TTC549 (cell line): ENCODE measurements around the gene HOXA5.

ENCODE experiments used
- FAIRE-seq: peaks from 2 replicates; lab custom pipeline; 2012; peaks lifted over from hg19 to GRCh38; lab: Jason Lieb, UNC

Gene HOXA5

DNA sequence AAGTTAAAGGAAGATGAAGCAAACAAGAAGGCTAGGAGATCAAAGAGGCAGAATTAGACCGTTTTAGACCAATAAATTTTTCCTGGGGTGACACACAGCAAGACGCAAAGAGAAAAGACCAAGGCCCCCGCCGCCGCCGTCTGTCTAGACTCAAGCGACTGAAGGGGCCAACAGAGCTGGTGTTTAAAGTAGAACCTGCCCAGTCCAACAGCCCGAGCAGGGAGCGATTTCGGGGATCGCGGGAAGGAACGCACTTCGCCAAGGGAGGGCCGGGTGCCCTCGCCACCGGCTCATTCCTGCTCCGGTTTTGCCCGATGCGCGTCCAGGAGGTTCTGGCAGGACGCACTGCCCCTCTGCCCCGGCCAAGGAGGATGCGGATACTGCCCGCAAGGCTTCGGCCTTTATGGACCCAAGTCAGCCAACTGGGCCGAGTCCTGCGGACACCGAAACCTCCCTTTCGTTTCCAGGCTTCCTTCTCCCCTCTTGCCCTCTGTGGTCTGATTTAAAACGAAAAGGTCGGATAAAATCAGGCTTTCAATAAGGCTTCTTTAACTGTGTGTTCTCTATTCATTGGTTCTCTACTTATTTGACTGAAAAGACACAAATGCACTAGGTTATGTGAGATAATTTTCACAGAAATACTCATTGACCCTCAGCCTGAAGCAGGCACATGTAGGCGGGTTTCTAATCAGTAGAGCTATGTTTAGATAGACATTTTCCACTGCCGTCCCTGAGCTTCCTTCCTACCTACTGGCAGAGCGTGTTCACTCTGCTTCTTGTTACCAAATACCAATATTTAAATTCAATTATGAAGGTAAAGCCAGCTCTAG is 15.2 kb upstream of the HOXA5 start:
- no peak for FAIRE-seq

DNA sequence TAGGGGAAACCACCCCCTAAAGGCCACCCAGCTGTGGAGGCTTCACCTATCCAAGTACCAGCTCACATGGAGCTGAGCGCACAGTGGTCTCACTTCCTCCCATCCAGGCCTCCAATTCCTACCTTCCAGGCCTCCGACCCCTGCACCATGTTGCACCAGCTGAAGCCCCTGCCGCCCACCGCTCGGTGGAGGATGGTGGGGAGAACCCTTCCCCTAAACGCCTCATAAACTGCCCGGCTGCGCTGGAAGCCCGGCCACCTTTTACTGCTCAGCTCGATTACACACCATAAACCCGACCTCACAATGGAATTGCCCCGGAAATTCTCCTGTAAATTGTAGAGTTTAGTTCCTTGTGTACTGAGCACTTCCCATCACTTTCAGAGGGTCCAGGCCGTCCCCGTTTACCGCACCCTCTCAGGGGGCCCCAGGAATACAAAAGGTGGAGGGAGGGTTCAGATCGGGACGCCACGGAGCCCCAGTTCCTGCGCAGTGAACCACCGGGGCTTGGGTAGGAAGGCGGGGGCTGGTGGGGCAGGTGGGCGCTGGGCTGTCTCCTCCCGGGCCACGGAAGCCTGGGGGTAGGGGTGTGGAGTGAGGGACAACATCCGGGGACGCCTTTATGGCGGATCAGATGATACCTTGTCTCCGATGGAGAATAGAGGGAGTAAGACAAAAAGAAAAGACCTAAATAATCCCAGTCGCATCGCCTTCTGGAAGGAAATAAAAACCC is 14.4 kb upstream of the HOXA5 start:
- FAIRE-seq: no peak

DNA sequence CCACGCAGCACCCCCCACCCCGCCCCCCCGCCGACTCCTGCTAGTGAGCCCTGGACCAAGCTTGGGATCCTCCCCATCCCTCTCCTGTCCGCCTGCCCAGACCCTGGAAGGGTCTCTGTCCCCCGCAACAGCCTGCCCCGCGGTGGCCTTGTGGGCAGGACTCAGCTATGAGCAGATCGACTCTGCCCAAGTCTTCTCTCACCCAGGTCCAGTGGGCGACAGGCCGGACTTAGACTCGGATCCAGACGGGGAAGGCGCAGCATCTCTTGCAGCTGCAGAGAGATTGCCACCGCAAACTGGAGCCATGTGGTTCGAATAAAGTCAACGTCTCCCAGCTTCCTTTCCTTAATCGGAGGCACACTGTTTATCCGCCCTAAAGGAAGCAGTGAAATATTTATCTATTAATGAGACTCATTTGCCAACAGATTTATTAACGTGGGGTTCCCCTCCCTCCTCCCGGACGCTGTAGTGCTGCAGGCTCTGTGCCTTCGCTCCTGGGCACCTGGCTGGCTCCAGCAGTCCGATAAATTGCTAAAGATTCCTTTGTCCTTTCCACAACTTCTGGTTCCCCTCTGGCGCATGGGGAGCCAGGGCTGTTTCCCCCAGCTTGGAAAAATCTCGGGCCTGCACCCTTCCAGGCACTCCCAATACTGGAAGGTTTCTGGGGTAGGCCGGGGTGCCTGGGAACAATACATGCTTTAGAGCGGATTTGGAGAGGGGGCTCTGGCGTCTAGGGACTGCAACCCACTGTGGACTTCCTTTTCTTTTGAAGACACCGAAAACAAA is 13.6 kb upstream of the HOXA5 start:
- no peak for FAIRE-seq

DNA sequence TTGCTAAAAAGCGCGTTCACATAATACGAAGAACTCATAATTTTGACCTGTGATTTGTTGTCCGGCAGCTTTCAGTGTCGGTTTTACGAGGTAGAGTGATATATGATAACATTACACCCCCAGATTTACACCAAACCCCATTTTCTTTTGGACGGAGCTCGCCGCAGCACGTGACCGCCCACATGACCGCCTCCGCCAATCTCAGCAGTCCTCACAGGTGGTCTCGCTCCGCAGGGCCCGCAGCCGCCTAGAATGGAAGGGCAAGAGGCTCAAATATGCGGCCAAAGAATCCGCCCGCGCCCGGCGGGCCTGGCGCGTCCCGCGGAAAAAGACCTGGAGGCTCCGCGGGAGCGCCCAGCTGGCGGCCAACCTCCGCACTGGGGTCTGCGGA is 13.0 kb upstream of the HOXA5 start, which contains the start of gene HOXA7:
Gene HOXA7, minus strand, starts transcription at position 168 of the 391 bp plus-strand sequence. Its CDS starts 130 bp downstream, at position 38.
- FAIRE-seq: no peak

DNA sequence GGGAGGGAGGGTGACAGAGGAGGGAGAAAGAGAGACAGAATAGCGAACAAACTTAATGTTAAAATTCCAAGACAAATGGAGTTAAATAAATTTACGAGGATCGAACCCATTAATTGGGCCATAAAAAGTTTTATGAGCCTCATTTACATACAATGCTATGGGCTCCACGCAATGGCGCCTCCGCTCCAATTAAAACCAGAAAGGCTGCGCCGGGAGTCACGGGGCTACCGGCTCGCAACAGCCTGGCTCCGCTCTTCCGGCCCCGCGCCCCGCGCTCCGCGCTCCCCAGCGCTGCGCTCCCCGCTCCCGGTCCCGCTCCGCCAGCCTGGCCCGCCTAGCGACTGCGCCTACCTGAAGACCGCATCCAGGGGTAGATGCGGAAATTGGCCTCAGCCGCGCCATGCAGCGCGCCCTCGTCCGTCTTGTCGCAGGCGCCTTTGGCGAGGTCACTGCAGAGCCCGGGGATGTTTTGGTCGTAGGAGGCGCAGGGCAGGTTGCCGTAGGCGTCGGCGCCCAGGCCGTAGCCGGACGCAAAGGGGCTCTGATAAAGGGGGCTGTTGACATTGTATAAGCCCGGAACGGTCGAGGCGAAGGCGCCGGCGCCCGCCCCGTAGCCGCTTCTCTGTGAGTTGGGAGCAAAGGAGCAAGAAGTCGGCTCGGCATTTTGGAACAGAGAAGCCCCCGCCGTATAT is 12.5 kb upstream of the HOXA5 start:
- FAIRE-seq: no peak

DNA sequence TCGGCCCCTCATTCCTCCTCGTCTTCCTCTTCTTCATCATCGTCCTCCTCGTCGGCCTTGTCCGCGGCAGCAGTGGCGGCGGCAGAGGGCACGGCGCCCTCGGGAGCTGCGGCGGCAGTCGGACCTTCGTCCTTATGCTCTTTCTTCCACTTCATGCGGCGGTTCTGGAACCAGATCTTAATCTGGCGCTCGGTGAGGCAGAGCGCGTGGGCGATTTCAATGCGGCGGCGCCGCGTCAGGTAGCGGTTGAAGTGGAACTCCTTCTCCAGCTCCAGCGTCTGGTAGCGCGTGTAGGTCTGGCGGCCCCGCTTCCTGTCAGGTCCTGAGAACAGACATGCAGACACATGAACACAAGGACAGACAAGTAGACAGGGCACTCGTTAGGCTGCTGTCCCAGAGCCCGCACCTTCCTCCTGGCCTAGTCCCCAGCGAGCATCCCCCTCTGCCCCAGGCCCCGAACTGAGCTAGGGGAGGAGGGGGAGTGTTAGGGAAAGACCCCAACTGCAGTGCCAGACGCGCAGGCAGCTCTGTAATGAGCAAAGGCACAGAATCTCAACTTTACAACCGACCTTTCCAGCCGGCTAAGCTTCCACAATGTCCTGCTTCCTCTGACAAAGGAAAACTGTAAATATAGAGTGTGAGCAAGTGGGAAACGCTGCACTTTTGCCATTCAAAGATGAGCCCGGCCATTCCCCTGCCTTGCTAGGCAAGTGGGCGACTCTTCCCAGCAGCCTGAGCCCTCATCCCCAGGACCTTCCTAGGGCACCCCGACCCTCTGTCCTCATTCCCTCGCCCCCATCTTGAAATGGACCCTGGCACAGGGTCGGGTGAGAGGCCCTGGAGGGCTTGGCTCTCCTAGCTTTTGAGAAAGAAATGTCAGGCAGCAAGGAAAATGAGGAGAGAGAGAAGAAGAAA is 11.7 kb upstream of the HOXA5 start:
- no peak for FAIRE-seq

DNA sequence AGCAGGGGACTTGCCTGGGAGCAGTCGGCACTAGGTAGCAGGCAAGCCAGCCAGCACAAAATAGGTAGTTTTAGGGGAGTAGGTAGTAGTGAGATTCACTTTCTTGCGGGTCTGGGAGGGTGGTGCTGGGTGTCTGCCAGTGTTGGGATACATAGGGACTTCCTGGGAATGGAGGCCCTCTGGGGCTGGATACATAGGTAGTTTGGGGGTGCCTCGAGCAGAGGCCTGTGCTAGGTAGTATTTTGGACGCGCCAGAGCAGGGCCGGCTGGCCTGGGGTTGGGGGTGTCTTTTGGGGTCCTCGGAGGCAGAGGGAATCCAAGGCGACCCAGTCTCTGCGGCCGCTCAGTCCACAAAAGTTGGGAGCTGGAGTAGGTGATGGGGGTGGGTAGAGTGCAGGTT is 10.9 kb upstream of the HOXA5 start:
- FAIRE-seq: no peak

DNA sequence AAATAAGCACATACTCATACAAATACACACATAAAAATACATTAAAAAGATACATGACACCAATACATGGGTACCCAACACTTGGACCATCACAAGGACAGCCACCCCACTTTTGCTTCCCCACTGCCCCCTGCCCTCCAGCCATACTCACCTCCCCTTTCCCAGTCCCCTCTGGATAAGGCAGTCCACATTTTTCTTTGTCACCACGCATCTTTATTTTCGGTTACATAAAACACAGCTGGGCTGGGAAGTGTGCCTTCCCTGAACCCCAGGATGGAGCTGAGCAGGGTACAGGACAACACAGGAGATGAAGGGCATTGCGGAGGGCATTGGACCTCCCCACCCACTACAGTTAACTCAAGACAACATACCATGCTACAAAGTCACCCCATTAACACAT is 10.0 kb upstream of the HOXA5 start:
- no peak for FAIRE-seq

DNA sequence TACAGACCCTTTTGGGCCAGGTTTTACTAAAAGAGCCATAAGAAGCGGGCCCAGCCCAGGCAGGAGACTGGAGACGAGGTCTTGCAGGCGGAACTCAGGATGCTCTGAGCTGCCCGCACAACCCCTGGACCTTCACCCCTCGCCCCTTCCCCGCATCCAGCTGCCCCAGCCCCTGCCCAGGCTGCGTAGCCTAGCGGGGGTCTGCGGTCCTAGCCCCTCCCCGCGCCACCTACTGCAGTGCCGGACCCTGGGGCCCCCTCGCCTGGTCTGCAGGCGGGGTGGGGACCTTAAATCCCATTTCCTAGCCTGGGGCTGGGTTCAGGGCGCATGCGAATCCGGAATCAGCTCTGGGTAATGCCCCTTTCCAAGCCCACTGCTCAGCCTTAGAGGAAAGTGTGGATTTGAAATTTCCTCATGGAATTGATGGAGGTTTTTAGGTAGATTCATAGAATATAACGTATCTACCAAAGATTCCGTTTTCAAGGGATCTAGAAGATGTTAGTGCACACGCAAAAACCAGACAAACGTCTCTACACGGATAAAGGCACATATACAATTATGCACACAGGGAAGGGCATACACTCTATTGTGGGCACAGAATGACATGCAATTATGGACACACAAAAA is 9.4 kb upstream of the HOXA5 start:
- FAIRE-seq: no peak

DNA sequence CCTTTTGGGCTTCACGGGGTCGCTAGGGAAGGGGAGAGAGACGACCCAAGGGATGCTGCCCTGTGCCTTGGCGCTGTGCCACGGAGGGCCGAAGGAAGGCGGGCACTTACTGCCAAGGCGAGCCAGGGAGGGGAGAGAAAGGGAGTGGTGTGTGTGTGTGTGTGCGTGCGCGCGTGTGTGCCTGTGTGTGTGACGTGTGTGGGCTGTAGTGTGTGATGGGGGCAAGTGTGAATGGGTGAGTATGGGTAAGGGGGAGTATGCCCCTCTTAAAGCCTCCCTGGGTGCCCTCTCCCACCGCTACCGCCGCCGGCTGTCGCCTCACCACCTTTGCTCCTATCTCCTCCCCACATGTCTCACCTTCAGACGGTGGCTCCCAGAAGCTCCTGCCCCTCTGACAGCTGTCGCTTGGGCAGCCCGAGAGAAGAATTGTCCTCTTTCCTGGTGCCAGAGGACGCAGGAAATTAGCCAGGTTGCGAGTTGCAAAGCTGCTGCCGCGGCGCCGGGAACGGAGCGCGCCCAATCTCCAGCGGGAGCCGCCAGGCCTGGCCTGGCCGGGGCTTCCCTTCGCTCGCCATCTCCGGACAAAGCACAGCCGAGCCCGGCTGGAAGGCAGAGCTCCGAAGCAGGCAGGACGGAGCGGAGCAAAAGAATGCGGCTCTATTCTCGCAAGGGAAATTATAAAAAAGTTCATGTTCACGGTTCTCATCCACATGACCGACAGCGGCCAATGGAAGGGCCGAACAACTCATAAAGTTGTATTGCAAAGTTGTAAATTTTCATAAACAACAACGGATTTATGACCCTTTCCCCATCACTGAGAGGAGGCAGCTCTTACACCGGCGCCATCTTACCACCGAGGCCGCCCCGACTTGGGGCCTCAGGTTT is 8.7 kb upstream of the HOXA5 start, which contains the start of gene HOXA3:
Gene HOXA3, minus strand, starts transcription at position 653 of the 885 bp plus-strand sequence. CDS start 41,943 bp downstream, outside the sequence.
- FAIRE-seq: no peak

DNA sequence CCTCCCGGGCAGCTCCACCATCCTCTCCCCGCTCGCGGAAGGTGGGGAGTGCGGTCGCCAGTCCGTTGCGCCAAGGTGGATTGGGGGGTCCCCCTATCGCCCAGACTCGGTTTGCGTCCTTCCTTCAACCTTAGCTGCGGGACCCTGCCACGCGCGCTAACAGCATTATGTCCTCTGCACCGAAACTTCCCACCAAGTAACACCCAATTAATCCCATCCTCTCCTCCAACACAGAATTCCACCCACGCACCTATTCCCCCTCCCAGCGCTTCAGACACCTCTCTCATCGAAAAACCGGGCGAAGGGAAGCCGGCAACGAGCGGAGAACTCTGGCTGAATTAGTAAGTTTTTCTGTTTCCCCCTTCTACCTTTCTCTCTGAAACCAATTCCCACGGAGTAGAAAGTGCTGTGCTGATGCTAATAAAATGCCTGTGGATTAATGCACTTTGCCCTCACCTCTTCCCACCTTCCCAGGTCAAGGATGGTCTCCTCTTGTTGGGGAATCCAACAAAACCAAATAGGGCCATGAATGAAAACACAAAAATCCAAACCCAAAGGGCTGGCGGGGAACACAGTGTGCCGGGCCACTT is 8.0 kb upstream of the HOXA5 start:
- no peak for FAIRE-seq

DNA sequence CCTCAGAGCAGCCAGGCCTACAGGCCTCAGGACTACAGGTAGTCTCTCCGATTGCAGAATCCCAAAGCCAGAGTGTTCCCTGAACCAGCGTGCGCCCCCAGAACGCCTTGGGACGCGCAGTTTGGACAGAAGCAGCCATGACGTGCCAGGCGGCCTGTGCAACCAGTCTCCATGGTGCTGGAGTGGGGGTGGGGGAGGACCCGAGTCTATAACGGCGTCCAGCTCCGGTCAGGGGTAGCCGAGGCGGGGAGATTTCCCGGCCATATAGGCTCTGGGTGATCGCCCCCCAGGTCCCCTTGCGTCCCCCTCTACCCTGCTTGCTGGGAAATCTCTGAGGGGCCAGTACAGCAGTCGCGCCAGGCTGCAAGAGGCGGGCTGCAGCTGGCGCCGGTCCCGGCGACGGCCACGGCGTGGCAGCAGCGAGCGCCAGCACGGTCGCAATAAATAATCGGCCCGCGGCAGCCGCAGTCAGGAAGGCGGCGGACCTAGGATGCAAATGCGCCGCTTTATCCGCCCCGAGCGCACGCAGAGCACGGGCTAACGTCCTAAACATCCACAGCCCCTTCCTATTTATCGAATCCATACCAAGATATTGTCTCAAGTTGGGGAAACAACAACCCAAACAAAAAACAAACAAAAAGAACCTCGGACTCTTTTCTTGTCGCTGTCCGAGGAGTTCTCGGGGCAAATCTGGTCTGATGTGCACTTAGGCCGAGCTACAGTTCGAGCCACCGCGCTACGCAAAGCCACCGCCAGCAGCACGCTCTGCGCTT is 7.3 kb upstream of the HOXA5 start:
- FAIRE-seq: no peak

DNA sequence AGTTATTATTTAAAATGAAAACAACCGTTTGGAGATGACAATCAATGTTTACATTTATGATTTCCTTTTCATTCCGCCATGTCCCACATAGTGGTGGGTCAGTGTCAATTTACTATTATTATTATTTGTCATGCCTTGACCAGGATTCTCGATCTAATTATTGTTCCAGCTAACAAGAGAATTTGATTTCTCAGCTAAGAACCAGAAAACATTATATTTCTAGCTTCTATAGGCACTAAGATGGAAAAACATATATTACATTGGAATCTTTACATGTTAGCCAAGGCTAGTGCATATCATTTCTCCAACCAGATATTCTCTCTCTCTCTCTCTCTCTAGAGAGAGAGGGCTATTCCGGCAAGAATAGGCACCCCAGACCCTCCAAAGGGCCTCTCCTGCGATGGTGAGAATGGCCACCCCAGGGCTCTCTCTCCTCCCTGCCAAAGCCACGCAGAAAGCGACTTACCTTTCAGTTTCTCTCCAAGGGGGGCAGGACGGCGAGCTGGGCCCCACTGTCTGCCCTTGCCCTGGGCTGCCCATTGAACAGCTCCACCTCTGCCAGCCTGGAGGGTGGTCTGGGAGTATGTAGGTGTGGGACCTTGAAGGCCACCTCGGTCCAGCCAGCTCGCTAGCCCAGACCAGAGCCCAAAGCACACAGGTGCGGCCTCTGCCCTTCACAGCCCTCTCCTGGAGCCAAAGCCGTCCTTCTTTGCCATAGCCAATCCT is 6.5 kb upstream of the HOXA5 start:
- no peak for FAIRE-seq

DNA sequence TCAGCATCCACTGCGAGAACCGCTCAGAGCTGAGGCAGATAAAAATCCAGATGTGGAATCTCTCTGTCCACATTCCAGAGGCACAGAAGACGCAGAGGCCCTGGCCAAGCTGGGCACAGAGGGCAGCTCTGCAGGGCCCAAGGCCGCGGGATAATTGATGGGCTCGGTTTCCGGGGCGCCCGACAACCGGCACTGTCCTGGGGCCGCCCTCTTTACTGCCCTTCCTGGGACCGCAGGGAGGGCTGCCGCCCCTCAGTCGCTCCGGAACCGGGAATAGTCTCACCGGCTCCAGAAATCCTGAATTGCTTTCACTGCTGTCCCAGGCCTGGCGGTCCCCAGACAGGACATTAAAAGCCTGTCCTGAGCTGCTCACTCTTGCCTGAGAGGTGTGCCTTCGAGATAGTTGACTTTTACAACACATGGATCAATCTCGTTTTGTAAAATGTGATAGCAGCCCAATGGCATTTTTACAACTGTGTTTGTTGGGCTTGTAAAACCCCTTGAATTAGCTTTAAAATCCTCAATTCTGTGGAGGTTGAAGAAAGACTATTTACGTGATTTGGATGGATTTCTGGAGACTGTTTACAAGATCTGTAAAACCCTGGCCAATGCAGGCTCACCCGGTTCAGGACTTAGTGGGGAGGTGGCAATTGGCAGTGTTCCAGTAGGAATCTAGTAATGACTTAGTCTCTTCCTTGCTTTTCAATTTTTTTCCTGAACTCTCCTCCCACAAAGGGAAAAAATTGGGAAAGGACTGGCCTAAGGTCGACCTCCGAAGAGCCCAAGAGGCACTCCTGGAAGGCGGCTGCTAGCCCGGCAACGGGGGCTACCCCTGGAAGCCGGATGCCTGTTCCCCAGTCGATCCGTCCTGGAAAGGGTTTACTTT is 5.5 kb upstream of the HOXA5 start:
- FAIRE-seq: no peak

DNA sequence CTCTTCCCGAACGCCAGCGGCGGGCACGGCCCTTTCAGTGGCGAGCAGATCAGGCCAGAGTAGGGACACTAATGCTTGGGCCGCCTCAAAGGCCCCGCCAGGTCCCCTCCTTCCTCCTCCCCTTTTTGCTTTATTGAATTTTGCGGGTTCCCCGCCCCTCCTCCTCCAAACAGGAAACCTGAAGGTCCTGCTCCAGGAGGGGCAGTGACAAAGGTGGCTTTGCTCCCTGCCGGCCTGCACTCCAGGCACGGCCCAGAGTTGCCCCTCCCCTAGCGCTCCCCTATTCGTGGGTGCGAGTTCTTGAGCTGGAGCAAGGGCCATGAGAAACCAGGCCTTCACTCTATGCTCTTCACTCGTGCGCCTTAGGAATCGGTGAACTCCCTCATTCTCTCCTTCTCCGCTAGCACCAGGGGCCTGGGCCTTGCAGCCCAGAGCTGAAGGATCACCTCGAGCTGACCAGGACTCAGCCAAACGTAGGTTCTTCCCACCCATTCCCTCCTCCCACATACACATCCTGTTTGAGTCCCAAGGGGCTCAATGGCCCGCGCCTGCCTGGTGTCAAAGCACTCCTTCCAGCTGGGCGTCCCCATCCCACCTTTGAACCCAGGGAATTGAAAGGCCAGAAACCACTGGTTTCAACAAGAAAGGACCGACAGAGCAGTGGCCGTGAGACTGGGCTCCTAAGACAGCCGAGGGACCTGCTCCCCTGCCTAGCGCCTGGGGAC is 4.7 kb upstream of the HOXA5 start:
- FAIRE-seq: no peak
